ENCODE results near the gene CNN3.

The CNN3 gene

GRCh38 chr1:94921977-94922376 is 4.9 kb downstream of the CNN3 start:
- DNase-seq: no peak

- no peak for DNase-seq
These were observed 6.8 kb downstream of the CNN3 start for GRCh38 chr1:94920061-94920460.

GRCh38 chr1:94919241-94920030 is 7.5 kb downstream of the CNN3 start:
- DNase-seq: no peak

GRCh38 chr1:94917251-94917650 is 9.7 kb downstream of the CNN3 start:
- DNase-seq: no peak

GRCh38 chr1:94912263-94913184 is 14.4 kb downstream of the CNN3 start:
- DNase-seq: no peak

- DNase-seq: no peak
These were observed 17.4 kb downstream of the CNN3 start for GRCh38 chr1:94909486-94909885.

- no peak for DNase-seq
These were observed 17.9 kb downstream of the CNN3 start for GRCh38 chr1:94908965-94909364.

- no peak for DNase-seq
These were observed 18.7 kb downstream of the CNN3 start for GRCh38 chr1:94908190-94908589.

- DNase-seq: no peak
These were observed 19.8 kb downstream of the CNN3 start for GRCh38 chr1:94907136-94907535.

GRCh38 chr1:94906382-94906781 is 20.5 kb downstream of the CNN3 start:
- DNase-seq: no peak

- DNase-seq: no peak
These were observed 21.7 kb downstream of the CNN3 start for GRCh38 chr1:94905207-94905606.

GRCh38 chr1:94903280-94904009 is 23.5 kb downstream of the CNN3 start:
- DNase-seq: no peak

GRCh38 chr1:94901841-94902240 is 25.1 kb downstream of the CNN3 start:
- no peak for DNase-seq

GRCh38 chr1:94899756-94900155 is 27.2 kb downstream of the CNN3 start:
- DNase-seq: no peak

GRCh38 chr1:94898491-94899385 is 28.2 kb downstream of the CNN3 start:
- no peak for DNase-seq

- no peak for DNase-seq
These were observed 31.4 kb downstream of the CNN3 start for GRCh38 chr1:94895518-94895917.

- no peak for DNase-seq
These were observed 32.3 kb downstream of the CNN3 start for GRCh38 chr1:94894630-94895029.

- no peak for DNase-seq
These were observed 34.2 kb downstream of the CNN3 start for GRCh38 chr1:94892604-94893254.

GRCh38 chr1:94888201-94888600 is 38.7 kb downstream of the CNN3 start:
- no peak for DNase-seq

GRCh38 chr1:94887603-94888171 is 39.2 kb downstream of the CNN3 start:
- no peak for DNase-seq

GRCh38 chr1:94887106-94887505 is 39.8 kb downstream of the CNN3 start:
- DNase-seq: no peak

Measured in T-helper 1 cell (primary cell).